Measurements from ENCODE around the gene CARD11. TPM values are rescaled to one million over a fixed set of nuclear protein-coding genes. Genes with fewer than 3 reads are reported as not detected.

CARD11 gene
- polyA plus RNA-seq, 1 donor from 2014 or later = not detected

- Histone ChIP-seq H3K4me3 (ENCODE audit: low read length) (no peak overlapping the region), H3K9me2 (ENCODE audit: insufficient read depth, low read length) (no peaks in the 10 kb centered on the region), H3K27ac (ENCODE audit: low read length) (no peak overlapping the region), H3K4me2 (ENCODE audit: low read length) (no peak overlapping the region), H3K27me3 (ENCODE audit: insufficient read depth, low read depth, low read length) (no peaks in the 10 kb centered on the region), H3K36me3 (ENCODE audit: insufficient read depth, low read length) (no peaks in the 10 kb centered on the region), H4K20me1 (ENCODE audit: insufficient read depth) (no peaks in the 10 kb centered on the region), H3K9me3 (ENCODE audit: low read length) (no peaks in the 10 kb centered on the region), H2AFZ (ENCODE audit: low read depth, low read length) (no peak overlapping the region), H3K9ac (ENCODE audit: low read length) (no peak overlapping the region), H3F3A (ENCODE audit: insufficient read depth, low read length, poor library complexity, severe bottlenecking) (no peaks in the 10 kb centered on the region), H3K79me2 (replicated peaks; ENCODE audit: insufficient read depth, low read length) (no peaks in the 10 kb centered on the region)
- TF ChIP-seq RAD21 (conservative IDR thresholded peaks at IDR 0.05) (no peak), MXI1 (conservative IDR thresholded peaks at IDR 0.05; ENCODE audit: poor library complexity, severe bottlenecking) (no peak), POLR2AphosphoS5 (IDR thresholded peaks at IDR 0.05) (no peak), EZH2 (IDR thresholded peaks at IDR 0.05; ENCODE audit: borderline replicate concordance, insufficient read depth, low read length, poor library complexity, severe bottlenecking) (no peak), REST (IDR thresholded peaks at IDR 0.05; ENCODE audit: borderline replicate concordance) (no peak), SMC3 (conservative IDR thresholded peaks at IDR 0.05; ENCODE audit: poor library complexity) (no peak), TAF1 (IDR thresholded peaks at IDR 0.05; ENCODE audit: low read depth) (no peak), CTCF (IDR thresholded peaks at IDR 0.05; ENCODE audit: poor library complexity, severe bottlenecking) (no peak), EP300 (conservative IDR thresholded peaks at IDR 0.05; ENCODE audit: poor library complexity, severe bottlenecking) (no peak)
These were observed 163.6 kb downstream of the CARD11 start for GRCh38 chr7:2880051-2880450.

- no peak overlapping the region for H2AFZ ChIP-seq (ENCODE audit: low read depth, low read length)
- no peak overlapping the region for H3K27ac ChIP-seq (ENCODE audit: low read length)
- no peaks in the 10 kb centered on the region for H3K9me3 ChIP-seq (ENCODE audit: low read length)
- H3K9ac ChIP-seq (ENCODE audit: low read length) = no peak overlapping the region
- H3K9me2 ChIP-seq (ENCODE audit: insufficient read depth, low read length) = no peaks in the 10 kb centered on the region
- no peaks in the 10 kb centered on the region for H3K27me3 ChIP-seq (ENCODE audit: insufficient read depth, low read depth, low read length)
- TF ChIP-seq EZH2 (IDR thresholded peaks at IDR 0.05; ENCODE audit: borderline replicate concordance, insufficient read depth, low read length, poor library complexity, severe bottlenecking) (no peak), TAF1 (IDR thresholded peaks at IDR 0.05; ENCODE audit: low read depth) (no peak), SMC3 (conservative IDR thresholded peaks at IDR 0.05; ENCODE audit: poor library complexity) (no peak), REST (IDR thresholded peaks at IDR 0.05; ENCODE audit: borderline replicate concordance) (no peak)
- H3K36me3 ChIP-seq (ENCODE audit: insufficient read depth, low read length) = no peaks in the 10 kb centered on the region
- H4K20me1 ChIP-seq (ENCODE audit: insufficient read depth) = no peaks in the 10 kb centered on the region
- H3K4me2 ChIP-seq (ENCODE audit: low read length) = no peak overlapping the region
- no peak overlapping the region for H3K4me3 ChIP-seq (ENCODE audit: low read length)
- H3F3A ChIP-seq (ENCODE audit: insufficient read depth, low read length, poor library complexity, severe bottlenecking) = no peaks in the 10 kb centered on the region
- no peaks in the 10 kb centered on the region for H3K79me2 ChIP-seq (replicated peaks; ENCODE audit: insufficient read depth, low read length)
These were observed 164.3 kb downstream of the CARD11 start for GRCh38 chr7:2879354-2879753.
